Astrocyte (in vitro differentiated cells and primary cell): ENCODE data around the gene TFG.

Experiments
- EZH2 ChIP-seq: IDR thresholded peaks from 2 replicates; pipeline ENCODE4 v1.6.1; 2012; ENCODE audit warnings: mild to moderate bottlenecking, low read length, inconsistent platforms; ENCODE audit not compliant: insufficient read depth
- TF ChIP-seq, protein P1 (sequence below): IDR thresholded peaks from 2 replicates; pipeline ENCODE4 v1.5.1; 2011; ENCODE audit warnings: low read depth, mild to moderate bottlenecking, inconsistent platforms, low read length, moderate library complexity; ENCODE audit not compliant: insufficient read depth

DNA sequence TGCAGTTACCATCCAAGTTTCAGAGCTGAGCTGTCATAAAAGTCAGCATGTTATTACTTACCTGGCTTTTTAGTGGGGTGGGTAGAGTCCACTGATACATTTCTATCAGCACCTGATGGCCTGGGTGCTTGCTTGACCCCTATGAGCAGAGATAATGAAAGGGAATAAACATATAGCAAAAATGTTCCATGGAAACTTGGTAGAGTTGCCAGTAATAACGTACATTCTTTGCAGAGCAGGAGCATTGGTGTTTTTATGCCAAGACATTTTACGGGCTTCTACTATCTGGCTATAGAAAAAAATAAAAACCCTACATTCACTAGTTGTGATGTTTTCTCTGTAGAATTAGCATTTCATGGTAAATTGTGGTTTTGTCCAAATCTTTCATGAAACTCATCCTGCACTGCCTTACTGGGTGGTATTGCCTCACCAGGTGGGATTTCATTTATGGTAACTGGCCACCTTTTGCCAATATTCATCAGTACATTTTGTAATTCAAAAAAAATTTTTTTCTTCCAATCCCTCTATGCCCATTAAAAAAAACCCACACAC lies 70.9 kb downstream of the TFG start:
- no peak for TF ChIP-seq EZH2
- TF ChIP-seq, protein P1, sequence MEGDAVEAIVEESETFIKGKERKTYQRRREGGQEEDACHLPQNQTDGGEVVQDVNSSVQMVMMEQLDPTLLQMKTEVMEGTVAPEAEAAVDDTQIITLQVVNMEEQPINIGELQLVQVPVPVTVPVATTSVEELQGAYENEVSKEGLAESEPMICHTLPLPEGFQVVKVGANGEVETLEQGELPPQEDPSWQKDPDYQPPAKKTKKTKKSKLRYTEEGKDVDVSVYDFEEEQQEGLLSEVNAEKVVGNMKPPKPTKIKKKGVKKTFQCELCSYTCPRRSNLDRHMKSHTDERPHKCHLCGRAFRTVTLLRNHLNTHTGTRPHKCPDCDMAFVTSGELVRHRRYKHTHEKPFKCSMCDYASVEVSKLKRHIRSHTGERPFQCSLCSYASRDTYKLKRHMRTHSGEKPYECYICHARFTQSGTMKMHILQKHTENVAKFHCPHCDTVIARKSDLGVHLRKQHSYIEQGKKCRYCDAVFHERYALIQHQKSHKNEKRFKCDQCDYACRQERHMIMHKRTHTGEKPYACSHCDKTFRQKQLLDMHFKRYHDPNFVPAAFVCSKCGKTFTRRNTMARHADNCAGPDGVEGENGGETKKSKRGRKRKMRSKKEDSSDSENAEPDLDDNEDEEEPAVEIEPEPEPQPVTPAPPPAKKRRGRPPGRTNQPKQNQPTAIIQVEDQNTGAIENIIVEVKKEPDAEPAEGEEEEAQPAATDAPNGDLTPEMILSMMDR, result no peak
